Thyroid gland (tissue), 4 donors: Measurements from ENCODE around the gene NKX2-1.

Source experiments
- CTCF ChIP-seq, 6 experiments: fragments of 200-600 bp in 3 of 6; fragments of 450-650 bp in 3 of 6; sonication (generic) in 3 of 6; IDR thresholded peaks; one replicate each; pipeline ENCODE4 v1.5.1; 2016 to 2019; ENCODE audit warnings: antibody characterized with exemption in 6 of 6, mild to moderate bottlenecking in 2 of 6, inconsistent platforms in 1 of 6, moderate library complexity in 1 of 6
- POLR2A ChIP-seq, 2 donors: fragments of 450-650 bp; IDR thresholded peaks; one replicate each; pipeline ENCODE4 v1.6.1; 2017; ENCODE audit warnings: antibody characterized with exemption in 2 of 2, mild to moderate bottlenecking in 2 of 2, moderate library complexity in 1 of 2

DNA sequence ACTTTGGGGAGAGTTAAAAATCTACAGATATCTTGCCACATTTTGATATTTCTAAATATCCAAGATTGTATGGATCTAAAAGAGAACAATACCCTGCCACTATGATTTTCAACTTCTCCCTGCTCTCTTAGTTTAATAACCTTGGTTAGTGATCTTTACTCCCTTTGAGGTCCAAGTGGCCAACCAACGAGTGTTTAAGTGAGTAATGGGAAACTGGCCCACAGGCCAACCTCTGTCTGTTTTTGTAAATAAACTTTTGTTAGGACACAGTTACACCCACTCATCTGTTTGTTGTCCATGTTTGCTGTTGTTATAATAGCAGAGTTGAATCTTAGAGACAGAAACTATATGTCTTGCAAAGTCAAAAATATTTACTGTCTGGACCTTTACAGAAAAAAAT is 30.9 kb upstream of the NKX2-1 start:
- TF ChIP-seq CTCF (IDR thresholded peaks at IDR 0.05) = no peak
- no peak for TF ChIP-seq POLR2A (IDR thresholded peaks at IDR 0.05)
